Measurements from ENCODE around the gene NSMCE1. TPM values are rescaled to one million over a fixed set of nuclear protein-coding genes. Genes with fewer than 3 reads are reported as not detected.

The NSMCE1 gene, protein sequence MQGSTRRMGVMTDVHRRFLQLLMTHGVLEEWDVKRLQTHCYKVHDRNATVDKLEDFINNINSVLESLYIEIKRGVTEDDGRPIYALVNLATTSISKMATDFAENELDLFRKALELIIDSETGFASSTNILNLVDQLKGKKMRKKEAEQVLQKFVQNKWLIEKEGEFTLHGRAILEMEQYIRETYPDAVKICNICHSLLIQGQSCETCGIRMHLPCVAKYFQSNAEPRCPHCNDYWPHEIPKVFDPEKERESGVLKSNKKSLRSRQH
- 51.8 TPM for polyA plus RNA-seq (2013, experiment 1 of 2; ENCODE audit: insufficient read length)
- 58.5 TPM for polyA plus RNA-seq (2013, experiment 2 of 2; ENCODE audit: insufficient read length)

DNA sequence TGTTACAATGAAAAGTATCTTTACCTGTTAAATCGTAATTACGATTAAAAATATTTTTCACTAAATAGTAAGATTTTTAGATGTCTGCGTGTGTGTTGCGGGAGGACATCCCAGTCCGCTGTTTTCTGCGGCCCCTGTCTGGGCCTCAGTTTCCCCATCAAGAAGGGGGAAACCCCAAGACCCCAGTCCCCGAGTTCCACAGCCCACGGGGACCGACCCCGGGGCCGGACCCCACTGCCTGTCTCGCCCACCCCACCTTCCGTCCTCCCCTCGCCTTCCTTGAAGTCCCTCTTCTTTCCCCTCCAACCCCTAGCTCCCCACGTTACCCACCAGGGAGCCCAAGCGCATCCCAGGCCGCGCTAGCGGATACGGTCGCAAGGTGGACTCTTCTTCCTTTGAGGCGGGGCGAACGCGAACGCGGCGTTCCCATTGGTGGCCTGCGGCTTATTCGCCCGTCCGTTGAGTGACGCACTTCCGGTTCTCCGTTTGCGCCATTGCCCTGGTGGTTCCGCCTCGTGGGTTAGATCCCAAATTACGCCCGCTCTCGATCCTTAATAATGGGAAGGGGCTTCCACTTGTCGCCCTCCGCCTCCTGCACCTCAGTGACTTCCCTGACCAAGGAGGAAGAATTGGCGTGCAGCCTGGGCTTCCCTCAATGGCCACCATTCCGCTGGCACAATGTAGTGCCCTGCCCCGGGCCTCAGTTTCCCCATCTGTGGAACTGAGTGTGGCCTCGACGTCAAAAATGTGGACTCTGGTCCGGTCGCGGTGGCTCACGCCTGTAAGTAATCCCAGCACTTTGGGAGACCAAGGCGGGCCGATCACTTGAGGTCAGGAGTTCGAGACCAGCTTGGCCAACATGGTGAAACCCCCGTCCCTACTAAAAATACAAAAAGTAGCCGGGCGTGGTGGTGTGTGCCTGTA is at the start of gene NSMCE1:
Gene NSMCE1, minus strand, starts transcription at position 397 of the 924 bp plus-strand sequence. CDS start 11,202 bp downstream, outside the sequence.
- DNase-seq, result peak; percentile 95

DNA sequence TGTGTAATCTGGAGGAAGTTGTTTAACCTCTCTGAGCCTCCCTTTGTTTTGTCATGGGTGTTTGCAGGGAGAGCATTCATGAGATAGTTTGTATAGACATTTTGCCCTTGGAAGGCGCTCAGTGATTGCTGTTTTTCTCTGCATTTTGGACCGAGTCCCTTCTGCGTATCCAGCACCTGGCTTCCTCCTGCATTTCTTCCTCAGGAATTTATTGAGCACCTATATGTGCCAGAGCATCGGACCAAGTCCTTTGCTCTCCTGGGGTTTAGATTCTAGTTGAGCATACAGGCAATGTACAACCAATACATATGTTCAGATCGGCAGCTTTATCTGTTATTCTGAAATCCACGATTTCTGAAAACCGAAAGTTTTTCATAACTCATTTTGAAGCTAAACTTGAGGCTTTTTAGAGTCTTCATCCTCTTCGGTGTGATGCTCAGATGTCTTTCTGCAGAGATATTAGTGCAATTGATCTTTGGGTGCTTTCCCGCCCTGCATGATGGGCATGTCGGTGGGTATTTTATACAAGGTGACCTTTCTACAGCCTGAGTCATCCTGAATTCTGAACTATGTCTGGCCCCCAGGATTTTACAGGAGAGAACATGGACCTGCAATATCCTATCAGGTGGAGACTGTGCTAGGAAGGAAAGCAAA is 49.3 kb upstream of the NSMCE1 start:
- DNase-seq, result no peak

DNA sequence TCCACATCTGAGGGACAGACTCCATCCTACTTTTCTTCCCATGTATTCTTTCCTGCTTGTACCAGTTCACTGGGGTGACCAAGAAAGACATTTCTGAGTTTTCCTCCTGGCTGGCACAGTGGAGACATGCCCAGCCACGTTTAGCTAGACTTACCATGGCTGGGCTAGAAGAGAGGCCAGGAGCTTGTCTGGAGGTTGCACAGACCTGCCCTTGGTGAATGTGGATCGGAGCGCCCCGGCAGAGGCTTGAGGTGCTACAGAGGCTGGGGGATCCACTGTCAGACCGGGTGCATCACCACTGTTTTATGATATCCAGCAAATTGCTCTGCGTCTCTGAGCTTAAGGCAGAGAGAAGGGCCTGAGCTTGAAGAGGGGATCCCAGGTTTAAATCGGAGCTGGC is 48.7 kb upstream of the NSMCE1 start:
- no peak for DNase-seq

DNA sequence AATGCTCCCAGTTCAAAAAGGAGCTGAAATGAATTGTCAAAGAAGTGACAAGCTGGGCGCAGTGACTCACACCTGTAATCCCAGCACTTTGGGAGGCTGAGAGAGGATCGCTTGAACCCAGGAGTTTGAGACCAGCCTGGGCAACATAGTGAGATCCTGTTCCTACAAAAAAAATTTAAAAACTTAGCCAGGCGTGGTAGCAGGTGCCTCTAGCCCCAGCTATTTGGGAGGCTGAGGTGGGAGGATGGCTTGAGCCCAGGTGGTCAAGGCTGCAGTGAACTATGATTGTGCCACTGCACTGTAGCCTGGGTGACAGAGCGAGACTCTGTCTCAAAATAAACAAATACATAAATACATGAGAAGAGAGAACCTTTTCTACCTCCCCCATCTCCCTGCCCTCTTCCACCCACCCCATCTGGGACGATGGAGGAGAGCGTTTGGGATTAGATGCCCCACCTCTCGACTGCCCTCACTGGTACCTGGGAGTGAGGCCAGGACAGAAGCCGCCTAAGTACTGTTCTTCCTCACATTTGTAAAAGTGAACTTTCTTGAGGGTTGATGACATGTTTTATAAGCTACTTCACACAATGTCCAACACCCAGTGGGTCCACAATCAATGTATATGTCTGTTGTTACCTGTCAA is 47.6 kb upstream of the NSMCE1 start:
- no peak for DNase-seq

DNA sequence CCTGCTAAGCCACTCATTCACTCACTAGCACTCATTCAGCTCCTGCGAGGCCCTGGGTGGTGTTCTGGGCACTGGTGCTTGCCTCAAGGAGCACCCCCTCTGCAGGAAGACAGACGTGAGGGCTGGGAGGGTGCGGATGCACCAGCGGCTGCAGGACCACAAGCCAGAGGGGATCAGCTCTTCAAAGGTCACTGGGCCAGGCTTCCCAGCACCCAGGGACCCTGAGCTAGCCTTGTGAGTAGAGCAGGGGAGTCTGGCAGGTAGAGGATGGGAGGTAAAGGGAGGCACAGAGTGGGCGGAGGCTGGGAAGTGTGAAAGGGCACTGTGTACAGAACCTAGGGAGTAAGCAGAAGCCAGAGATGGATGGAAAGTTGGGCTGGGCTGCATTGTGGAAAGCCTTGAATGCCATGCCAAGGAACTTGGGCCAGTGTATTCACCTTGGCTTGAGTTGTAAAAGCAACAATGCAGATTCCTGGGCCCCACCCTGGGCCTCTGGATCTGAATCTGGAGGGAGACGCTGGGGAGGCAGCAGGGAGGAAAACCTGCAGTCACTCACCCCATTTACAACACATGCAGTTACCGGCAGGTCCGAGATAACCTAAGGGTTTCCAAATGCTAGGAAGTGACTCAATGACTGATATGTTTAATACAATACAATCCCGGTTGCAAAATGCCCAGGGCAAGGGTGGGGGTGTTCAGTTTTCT is 46.9 kb upstream of the NSMCE1 start:
- peak; percentile 35 for DNase-seq

DNA sequence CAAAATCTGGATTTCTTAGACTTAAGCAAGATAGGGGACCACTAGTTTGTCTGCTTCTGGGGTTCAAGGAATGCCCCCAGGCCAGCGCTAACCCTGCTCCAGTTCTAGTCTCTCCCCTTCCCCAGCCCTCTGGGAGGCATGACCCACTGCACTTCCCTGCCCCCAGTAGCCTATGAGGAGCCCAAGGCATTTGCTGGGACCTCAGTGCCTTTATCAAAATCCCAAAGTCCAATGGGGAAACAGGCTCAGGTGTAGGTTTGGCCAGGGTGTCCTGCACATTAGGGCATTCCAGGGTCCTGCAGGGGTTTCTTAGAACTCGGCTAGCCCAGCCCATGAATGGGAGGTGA is 46.4 kb upstream of the NSMCE1 start:
- no peak for DNase-seq

DNA sequence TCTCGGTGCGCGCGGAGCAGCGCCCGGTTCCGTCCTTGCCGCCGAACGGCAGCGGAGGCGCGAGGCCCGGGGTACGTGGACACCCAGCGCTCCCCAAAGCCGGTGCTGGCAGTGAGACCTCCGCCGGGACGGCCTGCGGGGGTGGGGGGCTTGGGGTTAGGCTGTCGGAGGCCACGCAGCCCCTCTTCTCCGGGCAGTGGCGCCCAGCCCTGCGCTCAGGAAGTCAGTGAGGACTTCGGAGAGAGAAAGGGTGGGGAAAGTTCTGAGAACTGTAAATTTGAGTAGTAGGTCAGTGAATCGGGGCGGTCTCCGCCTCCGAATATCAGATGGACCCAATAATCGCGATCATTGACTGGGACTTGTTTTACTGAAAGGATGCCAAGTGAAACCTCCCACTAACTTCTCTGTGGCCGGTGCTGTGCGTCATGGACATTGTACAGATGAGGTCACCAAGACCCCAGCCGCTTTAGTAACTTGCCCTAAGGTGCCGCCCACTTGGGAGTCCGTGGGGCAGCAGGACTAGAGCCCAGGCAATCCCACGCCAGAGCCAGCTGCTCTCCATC is 45.7 kb upstream of the NSMCE1 start:
- DNase-seq, result peak; percentile 89

DNA sequence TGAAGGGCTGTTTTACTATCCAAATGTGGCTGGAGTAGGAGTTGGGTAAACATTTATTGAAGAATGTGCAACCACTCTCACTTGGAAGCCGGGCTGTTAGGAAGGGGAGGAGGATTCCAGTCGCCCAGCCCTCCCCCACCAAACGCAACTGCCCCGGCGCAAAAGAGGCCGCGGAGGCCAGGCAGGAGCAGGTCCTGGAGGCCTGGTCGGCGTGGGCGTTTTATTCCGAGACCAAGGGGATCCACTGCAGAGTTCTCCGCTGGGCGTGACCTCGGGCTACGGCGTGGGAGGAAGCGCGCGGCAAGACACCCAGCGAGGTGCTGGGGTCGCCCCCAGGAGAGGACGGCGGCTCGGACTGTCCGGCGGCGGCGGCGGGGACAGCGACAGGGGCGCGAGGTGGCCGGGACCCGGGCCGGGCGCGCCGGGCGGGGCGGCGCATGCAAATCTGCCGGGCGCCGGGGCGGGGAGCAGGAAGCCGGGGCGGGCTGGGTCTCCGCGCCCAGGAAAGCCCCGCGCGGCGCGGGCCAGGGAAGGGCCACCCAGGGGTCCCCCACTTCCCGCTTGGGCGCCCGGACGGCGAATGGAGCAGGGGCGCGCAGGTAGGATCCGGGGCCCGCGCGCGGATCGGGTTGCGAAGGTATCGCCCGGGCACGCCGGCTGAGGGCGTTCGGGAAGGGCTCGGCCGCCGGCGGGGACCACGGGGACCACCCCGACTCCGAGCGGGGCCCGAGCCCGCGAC is 45.0 kb upstream of the NSMCE1 start, which contains the start of gene IL4R:
Gene IL4R, plus strand, starts transcription at position 553 of the 739 bp plus-strand sequence. CDS start 26,230 bp downstream, outside the sequence.
- DNase-seq, result peak; percentile 71

DNA sequence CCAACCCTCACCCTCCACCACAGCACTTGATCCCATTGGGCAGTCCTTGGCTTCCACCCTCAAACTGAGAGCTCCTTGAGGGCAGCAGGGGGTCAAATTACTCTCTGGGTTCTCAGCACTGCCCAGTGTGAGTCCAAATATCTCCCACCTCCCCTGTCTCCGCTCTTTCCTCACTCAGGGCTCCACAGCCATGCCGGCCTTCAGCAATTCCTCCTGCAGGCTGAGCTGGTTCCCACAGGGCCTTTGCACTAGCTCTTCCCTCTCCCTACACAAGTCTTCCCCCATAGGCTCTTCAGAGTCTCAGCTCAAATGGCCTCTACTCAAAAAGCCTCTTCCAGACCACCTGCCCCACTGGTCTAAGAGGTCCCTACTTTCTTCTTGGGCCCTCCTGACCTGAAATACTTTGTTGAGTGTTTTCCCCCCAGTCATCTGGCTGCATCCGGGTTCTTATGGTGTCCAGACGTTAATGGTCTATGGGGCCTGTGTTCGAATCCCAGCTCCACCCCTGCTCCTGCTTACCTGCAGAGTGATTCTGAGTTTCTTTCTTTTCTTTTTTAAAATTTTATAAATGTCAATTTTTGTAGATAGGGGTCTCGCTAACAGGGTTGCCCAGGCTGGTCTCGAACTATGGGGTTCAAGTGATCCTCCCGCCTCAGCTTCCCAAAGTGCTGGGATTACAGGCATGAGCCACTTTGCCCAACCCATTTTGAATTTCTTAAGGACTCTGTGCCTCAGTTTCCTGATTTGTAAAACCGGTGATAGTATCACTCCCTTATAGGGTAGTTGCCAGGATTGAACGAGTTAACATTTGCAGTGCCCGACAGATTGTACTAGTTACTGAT is 44.2 kb upstream of the NSMCE1 start:
- DNase-seq, result no peak

DNA sequence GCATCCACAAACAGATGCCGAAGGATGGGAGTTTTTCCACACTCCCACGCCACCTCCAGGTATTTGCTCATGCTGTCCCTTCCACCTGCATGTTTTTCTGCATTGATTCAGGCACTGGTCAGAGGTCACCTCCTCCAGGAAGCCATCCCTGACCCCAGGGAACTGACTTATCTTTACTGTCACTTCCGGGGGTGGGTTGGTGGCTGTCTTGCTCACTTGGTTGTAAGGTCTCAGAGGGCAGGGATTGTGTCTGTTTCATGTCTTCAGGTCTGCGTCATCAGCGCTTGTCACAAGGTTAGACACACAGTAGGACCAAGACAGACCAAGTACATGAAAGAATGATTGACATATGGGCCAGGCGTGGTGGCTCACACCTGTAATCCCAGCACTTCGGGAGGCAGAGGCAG is 43.3 kb upstream of the NSMCE1 start:
- no peak for DNase-seq

DNA sequence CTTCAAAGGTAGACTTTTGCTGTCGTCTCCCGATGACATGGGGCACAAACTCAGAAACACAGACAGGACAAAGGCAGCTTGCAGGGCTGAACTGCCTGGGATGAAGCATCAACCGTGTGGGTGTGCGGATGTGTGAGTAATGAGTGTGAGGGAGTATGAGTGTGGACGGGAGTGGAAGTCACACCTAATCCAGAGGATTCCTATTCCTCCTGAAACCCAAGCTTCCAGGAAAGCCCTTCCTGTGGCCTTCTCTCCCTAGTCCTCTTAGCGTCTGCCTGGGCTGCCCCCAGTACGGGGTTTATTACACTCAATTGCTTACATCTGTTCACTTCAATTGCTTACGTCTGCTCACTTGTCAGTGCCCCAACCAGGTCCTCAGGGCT is 42.9 kb upstream of the NSMCE1 start:
- DNase-seq, result no peak

DNA sequence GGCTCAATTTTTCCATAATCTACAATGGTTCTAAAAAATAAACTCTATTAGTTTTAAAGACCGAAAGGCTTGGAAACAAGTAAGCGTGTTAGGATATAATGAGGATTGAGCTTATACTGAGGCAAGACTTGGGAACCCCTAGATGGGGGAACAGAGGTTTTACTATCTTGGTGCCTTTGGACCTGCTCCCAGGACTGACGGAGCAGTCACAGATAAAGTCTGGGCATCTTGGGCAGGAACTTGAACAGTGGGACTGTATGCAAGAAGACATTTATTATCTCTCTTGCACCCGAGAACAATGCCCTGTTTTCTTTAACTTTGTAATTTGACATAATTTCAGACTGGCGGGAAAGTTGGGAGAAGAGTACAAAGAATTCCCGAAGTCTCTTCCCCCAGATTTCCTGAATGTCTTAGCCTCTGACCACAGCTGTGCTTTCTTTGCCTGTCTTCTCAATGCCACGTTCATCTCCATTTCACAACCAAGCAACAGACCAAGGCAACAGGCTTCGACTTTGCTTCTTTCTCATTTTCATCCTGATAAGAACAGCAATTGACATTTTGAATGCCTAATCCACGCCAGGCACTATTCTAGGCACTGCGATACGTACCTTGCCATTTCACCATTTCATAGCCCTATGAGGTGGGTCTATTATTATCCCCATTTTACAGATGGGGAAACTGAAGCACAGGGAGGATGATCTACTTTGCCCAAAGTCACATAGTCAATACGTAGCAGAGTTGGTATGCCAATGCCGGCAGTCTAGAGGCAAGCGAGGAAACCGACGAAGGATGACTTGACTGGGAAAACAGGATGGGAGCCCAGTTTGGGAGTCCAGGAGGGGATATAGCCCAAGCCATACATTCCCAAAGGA is 42.2 kb upstream of the NSMCE1 start:
- DNase-seq, result no peak

DNA sequence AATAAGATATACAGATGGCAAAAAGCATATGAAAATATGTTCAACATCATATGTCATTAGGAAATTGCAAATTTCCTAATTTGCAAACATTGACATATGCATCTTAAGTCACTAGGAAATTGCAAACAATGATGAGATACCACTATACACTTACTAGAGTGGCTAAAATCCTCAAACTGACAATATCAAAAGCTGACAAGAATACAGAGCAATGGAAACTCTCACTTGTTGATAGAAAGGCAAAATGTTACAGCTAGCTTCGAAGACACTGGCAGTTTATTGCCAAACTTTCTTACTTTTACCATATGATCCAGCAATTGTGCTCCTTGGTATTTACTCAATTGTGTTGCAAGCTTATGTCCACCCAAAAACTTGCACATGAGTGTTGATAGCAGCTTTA is 40.2 kb upstream of the NSMCE1 start:
- no peak for DNase-seq

DNA sequence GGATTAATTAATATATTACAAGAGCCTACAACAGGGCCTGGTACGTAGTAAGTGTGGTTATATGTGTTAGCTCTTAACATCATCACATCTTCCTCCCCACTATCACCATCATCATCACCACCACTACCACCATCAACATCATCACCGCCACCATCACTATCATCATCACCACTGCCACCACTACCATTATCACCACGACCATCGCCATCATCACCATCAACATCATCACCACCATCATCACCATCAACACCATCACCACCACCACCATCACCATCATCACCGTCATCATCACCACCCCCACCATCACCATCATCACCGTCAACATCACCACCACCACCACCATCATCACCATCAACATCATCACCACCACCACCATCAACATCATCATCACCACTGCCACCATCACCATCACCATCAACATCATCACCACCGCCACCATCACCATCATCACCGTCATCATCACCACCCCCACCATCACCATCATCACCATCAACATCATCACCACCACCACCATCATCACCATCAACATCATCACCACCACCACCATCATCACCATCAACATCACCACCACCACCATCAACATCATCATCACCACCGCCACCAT is 37.4 kb upstream of the NSMCE1 start:
- no peak for DNase-seq

DNA sequence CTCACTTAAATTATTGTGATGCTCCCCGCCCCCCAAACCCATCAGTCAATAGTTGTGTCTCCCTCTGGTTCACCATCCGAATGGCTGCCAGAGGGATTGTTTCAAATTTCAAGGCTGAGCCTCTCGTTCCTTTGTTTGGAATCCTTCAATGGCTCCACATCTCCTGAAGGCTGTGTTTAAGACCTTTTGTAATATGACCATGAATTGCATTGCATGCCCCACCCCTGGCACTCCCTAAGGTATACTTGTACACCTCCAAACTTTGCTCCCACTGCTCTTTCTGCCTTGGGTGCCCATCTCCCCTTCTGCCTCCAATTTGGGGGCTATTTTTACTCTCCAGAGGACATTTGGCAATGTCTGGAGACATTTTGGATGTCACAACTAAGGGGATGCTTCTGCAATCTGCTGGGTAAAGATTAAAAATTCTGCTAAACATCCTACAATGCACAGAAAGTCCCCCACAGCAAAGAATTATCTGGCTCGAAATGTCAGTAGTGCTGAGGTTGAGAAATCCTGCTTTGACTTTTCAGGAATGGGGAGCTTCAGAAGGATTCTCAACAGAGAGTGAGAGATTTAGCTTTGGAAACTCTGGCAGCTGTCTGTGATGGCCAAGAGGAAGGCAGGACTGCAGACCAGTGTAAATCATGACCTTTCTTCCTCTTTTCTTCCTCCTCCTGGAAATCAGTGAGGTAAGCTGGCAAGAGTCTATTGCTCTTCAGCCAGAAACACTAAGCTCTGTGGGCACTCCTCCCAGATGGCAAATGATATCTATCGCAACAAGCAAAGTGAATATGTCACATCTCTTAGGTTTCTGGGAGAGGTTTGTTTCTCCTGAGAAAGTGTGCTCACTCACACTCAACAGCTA is 36.5 kb upstream of the NSMCE1 start:
- DNase-seq, result no peak

DNA sequence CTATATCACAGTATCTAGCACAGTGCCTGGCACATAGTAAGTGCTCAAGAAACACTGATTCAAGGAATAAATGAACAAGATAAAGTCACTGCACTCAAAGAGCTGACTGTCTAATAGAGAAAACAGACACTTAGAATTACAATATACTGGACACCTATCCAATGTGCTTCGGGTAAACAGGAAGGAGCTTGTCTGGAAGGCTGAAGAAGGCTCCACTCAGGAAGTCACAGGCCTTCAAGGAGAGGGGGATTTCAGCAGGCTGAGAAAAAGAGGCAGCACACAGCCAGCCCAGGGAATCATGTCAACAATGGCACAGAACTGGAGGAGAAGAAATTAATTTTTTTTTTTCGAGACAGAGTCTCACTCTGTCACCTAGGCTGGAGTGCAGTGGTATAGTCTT is 35.5 kb upstream of the NSMCE1 start:
- no peak for DNase-seq

All from fibroblast of skin of back (primary cell).